ENCODE measurements around the gene MORC2.

Gene MORC2

DNA sequence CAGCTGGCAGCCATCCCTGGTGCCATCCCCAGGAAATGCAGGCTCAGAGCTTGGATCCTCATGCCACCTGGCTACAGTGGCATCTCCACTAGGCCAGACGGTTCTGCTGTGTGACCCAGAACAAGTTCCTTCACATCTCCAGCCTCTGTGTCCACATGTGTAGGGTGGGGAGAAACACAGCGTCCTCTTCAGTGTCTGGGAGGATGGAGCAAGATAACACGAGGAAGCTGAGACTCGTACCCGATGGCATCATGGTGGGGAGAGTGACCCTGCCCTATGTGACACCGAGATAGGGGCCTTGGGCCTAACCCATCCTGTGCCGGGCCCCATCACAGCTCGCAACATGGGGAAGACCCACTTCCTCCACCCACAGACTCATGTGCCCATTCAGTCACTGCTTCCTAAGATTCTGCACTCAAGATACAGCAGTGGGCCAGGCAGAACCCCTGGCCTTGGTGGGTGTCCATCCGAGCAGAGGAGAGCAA is 78.5 kb downstream of the MORC2 start:
- in situ Hi-C loops (cut with MboI; ENCODE audit: low sequenced_read_pairs) = no loop called here

DNA sequence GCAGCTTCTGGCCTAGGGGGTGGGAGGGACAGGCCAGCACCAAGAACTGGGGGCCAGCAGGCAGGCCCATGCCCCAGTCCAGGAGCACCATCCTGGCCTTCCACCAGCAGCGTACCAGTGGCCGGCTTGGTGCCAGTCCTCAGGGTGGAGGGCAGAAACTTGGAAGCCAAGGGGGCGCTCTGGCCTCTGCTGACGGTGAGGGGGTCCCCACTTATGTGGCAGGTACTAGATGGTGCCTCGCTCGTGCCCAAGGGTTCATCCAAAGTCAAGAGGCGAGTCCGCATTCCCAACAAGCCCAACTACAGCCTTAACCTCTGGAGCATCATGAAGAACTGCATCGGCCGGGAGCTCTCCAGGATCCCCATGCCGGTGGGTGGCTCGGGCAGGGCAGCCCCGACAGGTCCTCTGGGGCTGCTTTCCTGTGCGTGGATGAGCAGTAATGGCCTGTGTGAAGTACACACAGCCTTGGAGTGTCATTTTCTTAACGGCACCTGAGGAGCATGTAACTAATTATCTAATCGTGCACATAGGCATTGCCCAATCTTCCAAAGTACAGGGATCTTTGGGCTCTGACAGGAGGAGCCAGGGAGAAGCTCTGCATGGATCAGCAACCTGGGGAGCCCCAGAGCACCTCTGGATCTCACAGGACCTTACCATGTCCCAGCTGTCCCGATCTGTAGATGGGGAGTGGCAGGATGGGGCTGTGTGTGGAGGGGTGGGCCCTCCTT is 79.1 kb downstream of the MORC2 start:
- in situ Hi-C loops (cut with MboI; ENCODE audit: low sequenced_read_pairs) = no loop called here

DNA sequence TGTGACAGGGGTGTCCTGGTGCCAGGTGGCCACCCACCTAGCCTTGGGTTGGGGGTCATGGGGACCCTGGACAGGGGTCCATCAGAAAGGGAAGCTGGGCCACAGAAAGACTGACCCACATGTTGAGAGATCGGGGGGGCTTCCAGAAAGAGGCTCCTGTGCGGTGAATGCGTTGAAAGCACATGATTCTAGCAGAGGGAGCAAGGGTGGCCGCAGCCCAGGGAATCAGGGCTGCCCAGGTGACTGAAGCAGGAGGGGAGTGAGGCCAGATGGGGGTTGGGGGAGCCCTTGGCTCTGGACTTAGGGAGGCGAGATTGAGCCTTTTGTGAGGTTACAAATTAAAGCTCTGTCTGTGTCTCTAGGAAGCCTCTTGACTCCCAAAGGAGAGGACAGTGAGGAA is 80.7 kb downstream of the MORC2 start:
- in situ Hi-C loops (cut with MboI; ENCODE audit: low sequenced_read_pairs) = no loop called here

DNA sequence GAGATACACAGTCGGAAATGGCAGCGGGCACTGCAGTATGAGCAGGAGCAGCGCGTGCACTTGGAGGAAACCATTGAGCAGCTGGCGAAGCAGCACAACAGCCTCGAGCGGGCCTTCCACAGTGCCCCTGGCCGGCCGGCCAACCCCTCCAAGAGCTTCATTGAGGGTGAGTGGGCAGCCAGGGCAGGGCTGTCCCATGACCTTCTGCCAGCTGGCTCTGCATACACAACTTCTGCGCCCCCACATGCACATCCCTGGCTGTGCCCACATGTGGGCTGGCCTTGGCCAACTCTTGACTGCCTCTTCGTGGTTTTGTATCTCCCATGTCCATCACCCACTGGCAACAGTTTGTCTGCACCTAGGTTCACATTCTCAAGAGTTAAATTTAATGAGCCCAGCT is 81.1 kb downstream of the MORC2 start:
- in situ Hi-C loops (cut with MboI; ENCODE audit: low sequenced_read_pairs) = no loop called here

DNA sequence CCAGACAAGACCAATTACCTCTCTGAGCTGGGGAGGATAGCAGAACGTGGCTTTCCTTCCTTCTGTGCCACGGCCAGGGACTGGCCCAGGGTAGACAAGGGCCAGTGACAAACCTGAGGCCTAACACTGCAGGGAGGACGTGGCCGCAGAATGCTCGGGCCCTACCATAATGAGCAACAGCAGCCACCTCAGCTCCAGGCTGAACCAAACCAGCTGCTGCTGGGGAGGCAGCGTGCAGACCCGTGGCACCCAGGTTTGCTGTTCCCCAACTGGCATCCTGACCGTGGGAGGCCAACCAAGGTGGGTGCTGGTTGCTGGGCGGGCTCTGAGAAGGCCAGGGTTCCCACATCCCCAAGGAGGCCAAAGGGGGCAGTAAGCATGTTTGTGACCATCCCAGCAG is 83.0 kb downstream of the MORC2 start:
- in situ Hi-C loops (cut with MboI; ENCODE audit: low sequenced_read_pairs) = no loop called here

DNA sequence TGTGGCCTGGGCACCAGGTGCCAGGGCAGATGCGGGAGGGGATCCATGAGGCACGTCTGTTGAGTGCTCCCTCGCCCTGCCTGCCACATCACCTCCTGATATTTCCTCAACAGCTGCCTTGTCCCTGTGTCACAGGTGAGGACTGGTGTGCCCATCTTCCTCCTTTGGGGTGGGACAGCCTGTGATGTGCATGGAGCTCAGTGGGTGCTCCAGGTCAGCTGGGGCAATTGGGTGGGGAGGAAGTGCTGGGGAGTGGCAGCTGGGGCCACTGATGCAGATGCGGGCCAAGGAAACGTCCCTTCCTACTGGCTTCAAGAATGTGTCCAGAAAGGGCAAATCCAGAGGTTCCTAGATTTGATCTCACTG is 83.6 kb downstream of the MORC2 start:
- in situ Hi-C loops (cut with MboI; ENCODE audit: low sequenced_read_pairs) = no loop called here

DNA sequence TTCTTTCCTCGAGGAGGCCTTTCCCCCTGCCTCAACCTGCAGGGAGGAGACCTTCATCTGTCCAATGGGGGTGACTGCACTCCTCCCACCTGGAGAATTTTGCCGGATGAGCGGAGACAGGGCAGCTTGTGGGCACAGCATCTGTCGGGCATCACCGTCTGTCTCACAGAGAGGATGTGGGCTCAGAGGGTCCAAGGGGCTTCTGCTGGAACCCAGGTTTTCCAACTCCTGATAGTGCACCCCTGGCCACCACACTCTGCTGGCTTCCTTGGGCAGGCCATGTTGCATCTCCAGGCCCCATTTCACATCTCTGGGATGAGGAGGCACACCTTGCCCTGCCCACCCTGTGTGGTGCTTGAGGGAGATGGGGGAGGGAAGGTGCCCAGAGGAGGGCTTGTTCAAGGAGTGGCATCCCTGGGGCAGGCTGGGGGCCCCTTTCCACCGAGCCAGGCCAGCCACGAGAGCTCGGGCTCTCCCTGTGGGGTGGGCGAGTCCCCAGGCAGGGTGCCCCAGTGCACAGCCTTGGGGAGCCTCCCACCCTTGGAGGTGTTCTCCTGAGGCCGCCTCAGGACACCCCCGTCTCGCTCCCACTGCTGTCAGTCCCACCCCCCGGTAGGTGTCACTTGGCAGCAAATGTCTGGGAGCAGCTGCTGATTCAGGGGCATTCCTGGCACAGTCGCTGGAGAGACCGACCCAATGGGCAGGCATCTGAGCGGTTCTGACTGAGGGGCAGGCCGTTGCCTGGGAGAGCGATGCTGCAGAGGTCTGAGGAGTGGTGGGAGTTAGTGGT is 84.2 kb downstream of the MORC2 start:
- in situ Hi-C loops (cut with MboI; ENCODE audit: low sequenced_read_pairs) = no loop called here

DNA sequence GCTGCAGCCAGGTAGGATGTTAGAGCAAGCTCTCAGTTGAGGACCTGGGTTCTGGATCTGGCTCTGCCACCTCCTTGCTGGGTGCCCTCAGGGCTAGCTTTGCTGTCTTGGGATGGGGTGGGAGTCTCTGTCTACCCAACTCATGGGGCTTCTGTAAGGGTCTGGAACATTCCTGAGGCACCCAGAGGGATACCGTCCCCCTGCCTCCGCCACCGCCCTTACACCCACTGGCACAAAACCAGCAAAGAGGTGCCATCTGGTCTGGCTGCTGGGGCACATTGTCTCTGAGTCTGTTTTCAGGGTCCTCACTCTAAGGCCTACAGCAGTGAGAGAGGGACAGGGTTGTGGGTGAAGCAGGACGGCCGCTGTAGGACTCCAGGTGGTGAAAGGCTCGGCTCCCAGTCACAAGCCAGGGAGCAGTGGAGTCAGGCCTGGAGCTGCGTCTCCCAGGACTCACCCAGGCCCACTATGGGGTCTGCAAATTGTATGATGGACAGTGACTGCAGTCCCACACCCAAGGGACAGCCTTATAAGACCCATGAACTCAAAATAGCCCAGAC is 84.9 kb downstream of the MORC2 start:
- in situ Hi-C loops (cut with MboI; ENCODE audit: low sequenced_read_pairs) = no loop called here

DNA sequence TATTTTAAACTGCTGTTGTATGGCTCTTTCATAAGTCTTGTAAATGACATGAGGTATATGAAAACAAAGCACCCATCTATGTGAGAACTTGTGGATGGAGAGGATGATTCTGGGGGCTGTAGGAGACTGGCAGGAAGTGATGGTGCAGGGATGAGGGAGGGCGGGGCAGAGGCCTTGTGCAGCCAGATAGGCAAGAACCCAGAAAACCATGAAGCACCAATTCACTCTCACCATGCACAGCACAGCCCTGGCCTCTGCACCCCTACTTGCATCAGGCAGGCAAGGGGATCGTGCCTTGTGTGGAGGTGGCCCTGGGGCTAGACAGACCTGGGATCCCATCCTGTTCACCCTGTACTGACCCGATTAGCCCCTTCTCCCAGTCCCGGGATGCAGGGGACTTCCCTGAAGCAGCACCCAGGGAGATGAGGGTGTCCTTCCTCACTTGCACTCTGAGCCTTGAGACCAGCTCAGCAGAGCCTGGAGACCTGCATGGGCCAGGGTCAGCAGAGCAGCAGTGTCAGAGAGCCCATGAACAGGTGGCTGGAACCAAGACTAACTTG is 85.5 kb downstream of the MORC2 start:
- in situ Hi-C loops (cut with MboI; ENCODE audit: low sequenced_read_pairs) = no loop called here

DNA sequence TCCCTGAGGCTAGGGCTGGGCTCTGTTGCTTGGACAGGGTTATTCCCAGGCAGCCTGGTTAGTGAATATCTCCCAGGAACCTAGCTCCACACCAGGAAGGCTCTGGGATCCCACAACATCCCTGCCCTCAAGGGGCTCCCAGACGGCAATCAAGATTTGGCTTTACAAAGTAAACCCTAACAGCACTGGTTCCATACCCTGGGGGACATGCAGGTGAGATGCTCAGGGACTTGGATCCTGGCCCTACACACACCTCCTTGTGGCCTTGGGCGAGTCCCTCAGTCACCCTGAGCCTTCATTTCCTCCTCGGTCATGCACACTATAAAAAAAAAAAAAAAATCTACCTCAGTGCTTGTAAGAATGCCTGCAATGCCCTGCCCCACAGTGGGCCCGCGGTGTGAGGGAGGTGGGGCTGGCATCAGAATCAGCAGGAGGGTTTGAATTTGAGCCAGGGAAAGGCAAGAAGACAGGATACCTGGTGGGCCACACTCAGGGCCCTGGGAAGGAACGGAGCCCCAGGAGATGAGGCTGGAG is 86.3 kb downstream of the MORC2 start:
- in situ Hi-C loops (cut with MboI; ENCODE audit: low sequenced_read_pairs) = no loop called here

DNA sequence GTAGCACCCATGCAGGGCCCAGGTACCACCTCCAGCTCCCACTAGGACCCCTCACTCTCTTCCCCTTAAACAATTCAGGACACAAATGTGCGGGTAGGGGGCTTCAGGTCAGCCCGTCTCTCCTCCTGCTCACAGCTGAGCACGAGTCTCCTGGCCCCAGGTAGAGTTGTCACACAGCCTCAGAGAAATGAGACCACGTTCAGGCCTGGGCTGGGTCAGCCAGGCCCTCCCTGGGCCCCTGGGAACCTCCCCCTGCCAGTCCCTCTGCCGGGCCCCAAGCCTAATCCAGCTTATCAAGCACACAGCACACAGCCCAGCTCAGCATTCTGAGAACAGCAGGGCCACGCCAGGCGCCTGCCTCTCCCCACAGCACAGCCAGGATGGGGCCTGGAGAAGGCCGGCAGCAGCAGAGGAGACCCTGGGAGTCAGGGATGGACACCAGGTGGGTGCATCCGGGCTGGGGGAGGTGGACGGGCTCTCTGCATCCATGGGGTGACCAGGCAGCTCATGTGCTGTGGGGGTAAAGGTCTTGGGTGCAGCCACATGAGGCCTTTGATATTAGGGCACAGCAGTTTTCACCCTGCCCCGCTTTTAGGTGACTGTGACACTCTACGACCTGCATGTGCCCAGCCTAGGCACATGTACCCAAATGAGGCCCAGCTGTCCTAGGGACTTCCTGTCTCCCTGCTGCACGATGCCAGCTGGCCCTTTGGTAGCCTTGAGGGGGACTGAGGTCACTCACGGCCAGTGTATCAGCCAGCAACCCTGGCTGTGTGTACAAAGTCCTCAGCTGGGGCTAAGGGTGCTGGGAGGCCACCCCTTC is 87.0 kb downstream of the MORC2 start:
- in situ Hi-C loops (cut with MboI; ENCODE audit: low sequenced_read_pairs) = no loop called here

DNA sequence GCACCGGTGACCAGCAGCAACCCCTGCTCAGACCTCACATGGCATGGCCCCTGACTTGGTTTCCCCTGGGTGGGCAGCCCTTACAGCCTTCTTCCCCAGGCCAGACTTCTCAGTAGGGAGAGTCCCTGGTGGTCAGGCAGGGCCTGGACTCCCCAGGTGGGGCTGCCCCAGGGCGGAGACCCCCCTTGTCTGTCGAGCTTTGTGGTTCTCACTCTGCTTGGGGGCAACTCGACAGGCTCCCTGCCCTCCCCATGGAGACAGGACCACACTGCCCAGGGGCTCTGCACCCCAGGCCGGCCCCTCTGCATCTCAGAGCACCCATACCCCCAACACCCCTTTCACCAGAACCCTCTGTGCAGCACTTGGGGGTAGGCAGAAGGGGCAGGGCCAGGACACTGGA is 87.7 kb downstream of the MORC2 start:
- in situ Hi-C loops (cut with MboI; ENCODE audit: low sequenced_read_pairs) = no loop called here

DNA sequence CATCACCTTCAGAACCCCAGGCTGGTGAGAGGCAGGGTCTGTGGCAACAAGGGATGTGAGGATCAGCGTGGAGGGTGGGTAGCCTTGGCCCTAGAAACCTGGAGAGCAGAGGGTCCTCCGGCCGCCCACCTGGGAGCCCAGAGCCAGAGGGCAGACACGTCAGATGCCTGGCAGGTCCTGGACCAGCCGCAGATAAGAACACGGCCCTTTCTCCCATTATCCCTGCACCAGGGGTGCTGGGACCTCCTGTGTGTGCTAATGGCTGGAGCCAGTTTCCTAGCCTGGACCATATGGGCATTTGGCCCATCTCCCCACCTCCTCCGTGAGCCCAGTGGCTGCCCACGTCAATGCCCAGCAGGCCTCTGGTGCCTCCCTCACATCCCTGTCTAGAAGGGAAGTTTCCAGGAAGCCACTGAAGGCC is 88.4 kb downstream of the MORC2 start:
- in situ Hi-C loops (cut with MboI; ENCODE audit: low sequenced_read_pairs) = no loop called here

DNA sequence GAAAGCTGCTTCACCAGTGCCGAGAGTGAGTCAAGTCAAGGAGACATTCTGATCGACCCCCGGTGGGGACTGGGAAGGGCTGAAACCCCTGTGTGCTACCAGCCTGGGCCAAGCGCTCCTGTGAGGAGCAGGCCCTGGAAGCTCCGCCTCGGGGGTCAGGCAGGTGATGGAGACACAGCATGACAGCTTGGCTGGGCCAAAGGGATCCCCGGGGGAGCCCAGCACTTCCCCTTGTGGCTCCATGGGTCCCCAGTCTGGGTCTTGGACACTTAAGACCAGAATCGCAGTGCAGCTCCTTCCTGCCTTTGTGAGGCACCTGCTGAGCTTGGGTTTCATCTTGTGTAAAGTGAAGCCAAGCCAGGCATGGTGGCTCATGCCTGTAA is 89.2 kb downstream of the MORC2 start:
- in situ Hi-C loops (cut with MboI; ENCODE audit: low sequenced_read_pairs) = no loop called here

DNA sequence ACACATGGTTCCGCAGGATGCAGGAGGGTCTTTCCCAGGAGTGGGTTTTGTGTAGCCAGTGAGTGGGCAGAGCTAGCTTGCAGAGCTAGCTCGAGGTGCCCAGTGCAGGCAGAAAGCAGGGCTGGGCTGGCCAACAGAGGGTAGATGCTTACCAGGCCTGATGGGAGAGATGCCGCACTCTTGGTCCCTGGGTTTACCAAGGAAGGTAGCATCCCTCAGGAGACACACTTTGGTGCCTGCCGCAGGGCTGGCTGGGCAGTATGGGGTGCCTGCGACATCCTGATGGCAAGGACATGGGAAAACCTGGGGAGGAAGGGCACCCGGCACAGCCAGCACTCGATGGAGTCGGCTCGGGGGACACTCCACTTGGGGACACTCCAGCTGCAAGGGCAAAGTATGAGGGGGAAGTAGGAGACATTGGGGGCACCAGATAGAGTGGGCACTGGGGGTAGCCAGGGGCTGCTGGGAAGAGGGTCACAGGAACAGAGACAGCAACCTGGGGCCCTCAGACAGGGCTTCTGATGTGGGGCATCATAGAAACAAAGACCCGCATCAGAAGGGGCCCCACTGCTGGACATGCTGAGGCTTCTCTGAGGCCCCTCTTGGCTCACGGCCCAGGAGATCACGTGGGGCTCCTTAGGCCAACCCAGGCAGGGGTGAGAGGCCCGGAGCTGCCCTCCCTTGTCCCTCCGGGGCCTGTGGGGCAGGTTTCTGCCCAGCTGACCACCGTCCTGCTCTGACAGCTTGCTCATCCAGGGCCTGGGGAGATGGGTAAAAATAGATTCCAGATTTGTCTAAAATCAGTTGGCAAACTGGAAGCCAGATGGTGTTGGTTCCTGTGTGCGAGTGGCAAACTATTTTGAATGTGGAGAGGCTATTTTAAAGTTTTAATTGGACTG is 89.8 kb downstream of the MORC2 start:
- in situ Hi-C loops (cut with MboI; ENCODE audit: low sequenced_read_pairs) = no loop called here

DNA sequence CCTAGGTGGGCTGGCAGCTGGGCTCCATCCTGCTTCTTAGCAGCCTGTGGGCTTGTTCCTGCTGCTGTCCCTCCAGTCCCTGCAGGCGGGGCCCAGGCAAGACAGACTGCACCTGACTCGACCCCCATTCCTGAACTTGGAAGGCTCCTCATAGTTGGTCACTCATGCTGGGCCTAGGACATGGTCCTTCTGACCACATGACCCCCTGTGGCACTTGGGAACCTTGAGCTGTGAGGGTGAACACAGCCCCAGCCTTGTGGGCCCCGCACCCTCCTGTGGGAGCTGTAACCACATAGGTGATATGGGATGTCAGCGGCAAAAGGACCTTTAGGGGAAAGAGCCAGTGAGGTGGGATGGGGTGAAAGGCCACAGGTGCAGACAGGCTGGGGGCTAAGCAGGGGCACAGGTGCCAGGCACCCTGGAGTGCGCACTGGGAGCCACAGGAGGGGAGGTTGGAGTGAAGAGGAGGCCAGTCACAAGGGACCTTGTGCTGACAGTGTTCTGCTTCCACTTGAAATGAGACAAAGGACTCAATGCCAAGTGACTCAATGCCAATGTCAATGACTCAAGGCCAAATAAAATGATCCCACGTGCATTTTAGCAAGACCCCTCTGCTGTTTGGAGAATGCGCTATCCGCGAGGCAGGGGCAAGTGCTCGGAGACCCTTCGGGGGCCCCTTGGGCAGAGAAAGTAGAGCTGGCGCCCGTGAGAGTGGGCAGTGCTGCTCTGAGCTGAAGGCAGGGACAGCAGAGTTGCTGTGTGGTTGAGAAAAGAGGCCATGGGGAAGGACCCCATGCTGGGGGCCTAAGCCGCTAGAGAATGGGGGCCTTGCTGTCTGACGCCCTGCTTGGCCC is 90.7 kb downstream of the MORC2 start:
- in situ Hi-C loops (cut with MboI; ENCODE audit: low sequenced_read_pairs) = no loop called here

DNA sequence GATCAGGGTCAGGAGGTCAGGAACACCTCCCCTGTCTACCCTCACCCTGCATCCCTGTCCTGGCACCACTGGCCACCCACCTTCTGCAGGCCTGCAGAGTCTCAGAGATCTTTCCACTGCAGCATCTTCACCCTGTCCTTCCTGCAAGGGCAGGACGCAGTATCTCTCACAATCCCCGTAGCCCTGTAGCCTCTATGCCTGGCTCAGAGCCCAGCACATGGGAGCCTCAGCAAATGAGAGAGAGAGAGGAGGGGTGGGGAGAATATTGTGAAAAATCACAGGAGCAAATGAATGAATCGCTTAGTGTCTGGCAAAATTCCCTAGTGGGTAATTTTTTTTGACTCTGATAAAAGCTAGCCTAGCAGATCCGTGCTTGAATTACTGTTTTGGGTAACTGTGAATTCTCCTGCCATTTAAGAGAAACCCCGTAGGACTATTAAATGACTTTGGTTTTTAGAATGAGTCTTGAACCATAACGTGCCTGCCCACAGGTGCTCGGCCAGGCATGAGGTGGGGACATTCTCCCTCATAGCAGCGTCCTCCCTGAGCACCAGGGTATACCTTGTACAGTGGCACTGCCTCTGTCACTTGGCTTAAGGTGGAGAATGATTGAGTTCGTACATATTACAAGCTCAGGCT is 91.5 kb downstream of the MORC2 start:
- in situ Hi-C loops (cut with MboI; ENCODE audit: low sequenced_read_pairs) = no loop called here

DNA sequence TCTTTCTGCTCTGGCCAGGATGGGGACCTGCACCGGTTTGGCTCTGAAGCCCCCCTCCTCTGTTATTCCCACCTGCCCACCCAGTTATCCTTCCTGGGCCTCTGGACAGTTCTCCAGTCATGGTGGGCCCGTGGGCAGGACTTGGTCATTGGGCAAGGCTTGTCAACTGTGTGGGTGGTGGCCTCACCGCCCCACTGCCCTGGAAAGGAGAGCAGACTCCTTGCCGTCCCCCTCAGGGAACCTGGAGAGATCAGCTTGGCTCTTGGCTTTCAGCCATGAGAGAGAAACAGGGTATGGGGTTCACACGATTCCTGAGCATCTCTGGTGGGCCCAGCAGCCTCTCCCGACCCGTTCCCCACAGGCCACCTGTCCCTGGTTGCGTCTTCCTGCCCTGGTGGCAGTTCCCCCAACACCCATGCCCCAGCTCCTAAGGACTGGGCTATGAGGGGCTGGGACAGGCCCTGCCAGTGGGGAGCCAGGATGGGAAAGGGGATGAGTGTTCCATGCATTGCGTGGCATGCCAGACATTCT is 92.3 kb downstream of the MORC2 start:
- in situ Hi-C loops (cut with MboI; ENCODE audit: low sequenced_read_pairs) = no loop called here

Measured in HL-60/S4 (cell line).